Astrocyte of the spinal cord (primary cell): ENCODE measurements around the gene PCLAF.
"Not testable (repeated sequence)": the region's sequence is repeated elsewhere in the genome, so short reads cannot be mapped to it uniquely, and the experiment has no call there.

Experiments
- DNase-seq: peaks from one replicate; pipeline ENCODE4 v3.0.0; 2011; ENCODE audit warnings: low read depth, low spot score
- H3K4me3 ChIP-seq: 2 replicates; pipeline ENCODE4 v1.5.1; 2011; ENCODE audit warnings: low read depth, mild to moderate bottlenecking, low read length, moderate library complexity
- in situ Hi-C: cut with HindIII; loops from 2 replicates; pipeline ENCODE4 v1.10.0; 2017; ENCODE audit warnings: low sequenced_read_pairs
- TF ChIP-seq, protein P1 (sequence below): IDR thresholded peaks from 2 replicates; pipeline ENCODE4 v1.5.1; 2012; ENCODE audit warnings: low read depth, mild to moderate bottlenecking, low read length, inconsistent platforms

Gene PCLAF

GRCh38 chr15:64387562-64388168 is 6.4 kb upstream of the PCLAF start, which contains the start of gene TRIP4:
TSS of gene TRIP4 (plus strand) at chr15:64387836. CDS start at chr15:64387864, 28 bp downstream.
- in situ Hi-C loops: no loop called here

DNA sequence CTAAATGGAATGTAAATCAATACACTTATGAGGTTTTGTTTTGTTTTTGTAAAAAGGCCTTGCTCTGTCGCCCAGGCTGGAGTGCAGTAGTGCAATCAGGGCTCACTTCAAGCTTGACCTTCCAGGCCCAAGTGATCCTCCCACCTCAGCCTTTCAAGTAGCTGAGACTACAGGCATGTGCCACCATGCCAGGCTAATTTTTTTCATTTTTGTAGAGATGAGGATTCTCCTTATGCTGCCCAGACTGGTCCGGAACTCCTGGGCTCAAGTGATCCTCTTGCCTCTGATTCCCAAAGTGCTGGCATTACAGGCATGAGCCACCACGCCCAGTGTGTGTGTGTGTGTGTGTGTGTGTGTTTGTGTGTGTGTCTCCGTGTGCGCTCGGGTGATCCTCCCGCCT is 5.0 kb upstream of the PCLAF start:
- H3K4me3 ChIP-seq: no peak overlapping the region
- in situ Hi-C loops: no loop called here
- DNase-seq: no peak
- TF ChIP-seq, protein P1, sequence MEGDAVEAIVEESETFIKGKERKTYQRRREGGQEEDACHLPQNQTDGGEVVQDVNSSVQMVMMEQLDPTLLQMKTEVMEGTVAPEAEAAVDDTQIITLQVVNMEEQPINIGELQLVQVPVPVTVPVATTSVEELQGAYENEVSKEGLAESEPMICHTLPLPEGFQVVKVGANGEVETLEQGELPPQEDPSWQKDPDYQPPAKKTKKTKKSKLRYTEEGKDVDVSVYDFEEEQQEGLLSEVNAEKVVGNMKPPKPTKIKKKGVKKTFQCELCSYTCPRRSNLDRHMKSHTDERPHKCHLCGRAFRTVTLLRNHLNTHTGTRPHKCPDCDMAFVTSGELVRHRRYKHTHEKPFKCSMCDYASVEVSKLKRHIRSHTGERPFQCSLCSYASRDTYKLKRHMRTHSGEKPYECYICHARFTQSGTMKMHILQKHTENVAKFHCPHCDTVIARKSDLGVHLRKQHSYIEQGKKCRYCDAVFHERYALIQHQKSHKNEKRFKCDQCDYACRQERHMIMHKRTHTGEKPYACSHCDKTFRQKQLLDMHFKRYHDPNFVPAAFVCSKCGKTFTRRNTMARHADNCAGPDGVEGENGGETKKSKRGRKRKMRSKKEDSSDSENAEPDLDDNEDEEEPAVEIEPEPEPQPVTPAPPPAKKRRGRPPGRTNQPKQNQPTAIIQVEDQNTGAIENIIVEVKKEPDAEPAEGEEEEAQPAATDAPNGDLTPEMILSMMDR: no peak

More at GRCh38 chr15:64387562-64388168, 6.4 kb upstream of the PCLAF start, which contains the start of gene TRIP4:
- DNase-seq: peak; percentile 97
- TF ChIP-seq, protein P1: no peak
- H3K4me3 ChIP-seq: peak within 1 kb of the TSS; percentile 94

- no peak overlapping the region for H3K4me3 ChIP-seq
- TF ChIP-seq, protein P1: no peak
- no peak for DNase-seq
- in situ Hi-C loops: no loop called here
Observed at GRCh38 chr15:64383760-64384159, 2.5 kb upstream of the PCLAF start.

- DNase-seq, in situ Hi-C loops: not testable (repeated sequence)
- peak overlapping the region; percentile 67 for H3K4me3 ChIP-seq
Observed at GRCh38 chr15:64380130-64380870, 941 bp downstream of the PCLAF start.

DNA sequence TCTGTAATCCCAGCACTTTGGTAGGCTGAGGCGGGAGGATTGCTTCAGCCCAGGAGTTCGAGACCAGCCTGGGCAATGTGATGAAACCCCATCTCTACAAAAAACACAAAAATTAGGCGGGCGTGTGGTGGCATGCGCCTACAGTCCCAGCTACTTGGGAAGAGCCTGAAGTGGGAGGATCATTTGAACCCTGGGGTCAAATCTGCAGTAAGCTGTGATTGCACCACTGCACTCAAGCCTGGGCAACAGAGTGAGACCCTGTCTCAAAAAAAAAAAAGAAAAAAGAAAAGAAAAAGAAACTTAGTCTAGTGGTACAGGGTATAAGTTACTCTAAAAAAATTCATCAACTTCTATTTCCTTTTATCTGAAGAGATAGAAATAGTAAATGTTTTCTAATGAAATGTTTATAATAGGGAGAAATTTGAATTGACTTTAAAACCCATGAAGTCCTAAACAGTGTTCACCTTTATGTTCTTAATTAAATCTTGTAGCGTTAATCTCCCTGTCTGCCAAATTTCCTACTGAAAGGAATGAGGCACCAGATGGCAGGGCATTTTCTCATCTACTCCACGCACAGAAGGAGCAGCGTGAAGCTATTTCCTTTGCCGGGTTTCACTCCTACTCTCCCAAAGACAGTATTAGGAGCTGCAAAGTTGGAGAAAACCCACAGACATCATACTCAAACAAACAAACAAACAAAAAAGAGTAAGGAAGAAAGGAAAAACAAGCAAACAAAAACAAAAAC is 1.9 kb downstream of the PCLAF start:
- in situ Hi-C loops: no loop called here
- peak; percentile 4 for DNase-seq
- peak overlapping the region; percentile 6 for H3K4me3 ChIP-seq
- TF ChIP-seq, protein P1: no peak

- in situ Hi-C loops: no loop called here
- no peak for DNase-seq
Observed at GRCh38 chr15:64373360-64373759, 7.9 kb downstream of the PCLAF start.

GRCh38 chr15:64371383-64371782 is 9.9 kb downstream of the PCLAF start:
- DNase-seq, H3K4me3 ChIP-seq, in situ Hi-C loops: not testable (repeated sequence)

More at GRCh38 chr15:64373360-64373759, 7.9 kb downstream of the PCLAF start:
- H3K4me3 ChIP-seq: no peak overlapping the region
- TF ChIP-seq, protein P1: no peak
